Adrenal gland (tissue), 12 donors: ENCODE results near the gene UBN1. TPM values are rescaled to one million over a fixed set of nuclear protein-coding genes. Genes with fewer than 3 reads are reported as not detected.
"Not testable (repeated sequence)": the region's sequence is repeated elsewhere in the genome, so short reads cannot be mapped to it uniquely, and the experiment has no call there.

ENCODE experiments used
- DNase-seq, 7 donors: peaks; one replicate each; pipeline ENCODE4 v3.0.0-alpha.2; 2019 to 2020
- H3K27ac ChIP-seq, 5 donors: fragments of 200-600 bp; sonication (generic) in 4 of 5; 1 replicate in 3 of 5; 2 replicates in 2 of 5; pipeline versions ENCODE4 v1.5.1 to v1.8.0; 2016 to 2020; ENCODE audit warnings: mild to moderate bottlenecking in 1 of 5
- H3K27me3 ChIP-seq: fragments of 200-600 bp; 2 replicates; pipeline ENCODE4 v1.8.0; 2021
- H3K36me3 ChIP-seq, 2 donors: fragments of 200-600 bp; replicated peaks in 1 of 2; 1 replicate in 1 of 2; 2 replicates in 1 of 2; pipeline versions ENCODE4 v1.5.1 to v1.8.0; 2018 to 2022
- H3K4me1 ChIP-seq, 2 donors: fragments of 200-600 bp; replicated peaks in 1 of 2; 1 replicate in 1 of 2; 2 replicates in 1 of 2; pipeline versions ENCODE4 v1.5.1 to v1.8.0; 2018 to 2021
- H3K4me3 ChIP-seq, 4 donors: fragments of 200-600 bp; sonication (generic) in 3 of 4; one replicate each; pipeline ENCODE4 v1.5.1; 2016 to 2018
- H3K9me3 ChIP-seq, 3 donors: fragments of 200-600 bp; sonication (generic) in 1 of 3; replicated peaks in 1 of 3; 1 replicate in 2 of 3; 2 replicates in 1 of 3; pipeline versions ENCODE4 v1.5.1 to v1.8.0; 2016 to 2021
- POLR2A ChIP-seq, 2 donors: fragments of 450-650 bp; IDR thresholded peaks; one replicate each; pipeline ENCODE4 v1.6.1; 2017; ENCODE audit warnings: antibody characterized with exemption in 2 of 2, mild to moderate bottlenecking in 2 of 2, moderate library complexity in 1 of 2
- WGBS, 4 donors: extraction: QIAGEN DNeasy Blood & Tissue Kit in 2 of 4; methylation state at CpG; one replicate each; pipeline versions ENCODE4 v1.1.5 to v1.1.7; 2013 to 2017; 5-methylcytosine and 5-hydroxymethylcytosine counted together
- intact Hi-C, 2 donors: fragments of 100-400 bp; cut with DNase I; formaldehyde crosslinking; loops; one replicate each; pipeline versions ENCODE4 v1.14.1 to v1.15.0; 2022 to 2023
- polyA plus RNA-seq, 3 donors: library from polyadenylated mRNA; stranded (reverse); fragments of 200-250 nt in 2 of 3; fragments of 350-450 nt in 1 of 3; fragmentation: Illumina TruSeq in 1 of 3; extraction: RNeasy Lipid Tissue Mini Kit (QIAGEN cat#74804) in 1 of 3; gene quantifications; one replicate each; pipeline ENCODE4 v1.2.3, GENCODE V29; 2013 to 2014
- total RNA-seq, 9 donors: library from RNA; depleted of rRNA in 4 of 9; stranded (reverse); fragments of >200 nt in 4 of 9; fragments of 120-200 nt in 1 of 9; fragmentation: NEBNext Ultra II Directional in 1 of 9; extraction: Animal tissue kit (Norgen Biotek cat#: 25700) in 1 of 9; gene quantifications; one replicate each; pipeline versions ENCODE4 v1.1.0 to v1.2.4, GENCODE V29; 2013 to 2023
- TF ChIP-seq, protein P1 (sequence below), 6 experiments: fragments of 450-650 bp in 4 of 6; fragments of 200-600 bp in 2 of 6; sonication (generic) in 1 of 6; IDR thresholded peaks; 1 replicate in 5 of 6; 2 replicates in 1 of 6; pipeline versions ENCODE4 v1.5.1 to v1.8.0; 2016 to 2021; ENCODE audit warnings: antibody characterized with exemption in 6 of 6, mild to moderate bottlenecking in 2 of 6, moderate library complexity in 1 of 6
- donor health status: healthy with polysubstance abuse.
- donor health status: Bipolar disorder and iron deficiency.
- donor health status: DM: yes; HTN: yes; CAD: no.
- donor health status: DM: no; HTN: no; CAD: no.
- donor health status: DM: no; HTN: no; CAD: no.
- donor health status: DM: yes; HTN: yes; CAD: no.

The UBN1 gene
- total and polyA plus RNA-seq, 12 donors: 5.9 to 60.8 (median 28.4) TPM

GRCh38 chr16:4893103-4893862 lies 46.0 kb downstream of the UBN1 start:
- no peak for DNase-seq
- H3K4me1 ChIP-seq: no peaks in the 10 kb centered on the region
- no peaks in the 10 kb centered on the region for H3K27me3 ChIP-seq
- H3K36me3 ChIP-seq: no peaks in the 10 kb centered on the region
- WGBS, 4 donors: 81 to 89% (median 86%) methylated on average over 10 to 26 of the region's 26 CpGs
- intact Hi-C loops: no loop called here
- TF ChIP-seq POLR2A (IDR thresholded peaks at IDR 0.05): no peak
- TF ChIP-seq, protein P1, sequence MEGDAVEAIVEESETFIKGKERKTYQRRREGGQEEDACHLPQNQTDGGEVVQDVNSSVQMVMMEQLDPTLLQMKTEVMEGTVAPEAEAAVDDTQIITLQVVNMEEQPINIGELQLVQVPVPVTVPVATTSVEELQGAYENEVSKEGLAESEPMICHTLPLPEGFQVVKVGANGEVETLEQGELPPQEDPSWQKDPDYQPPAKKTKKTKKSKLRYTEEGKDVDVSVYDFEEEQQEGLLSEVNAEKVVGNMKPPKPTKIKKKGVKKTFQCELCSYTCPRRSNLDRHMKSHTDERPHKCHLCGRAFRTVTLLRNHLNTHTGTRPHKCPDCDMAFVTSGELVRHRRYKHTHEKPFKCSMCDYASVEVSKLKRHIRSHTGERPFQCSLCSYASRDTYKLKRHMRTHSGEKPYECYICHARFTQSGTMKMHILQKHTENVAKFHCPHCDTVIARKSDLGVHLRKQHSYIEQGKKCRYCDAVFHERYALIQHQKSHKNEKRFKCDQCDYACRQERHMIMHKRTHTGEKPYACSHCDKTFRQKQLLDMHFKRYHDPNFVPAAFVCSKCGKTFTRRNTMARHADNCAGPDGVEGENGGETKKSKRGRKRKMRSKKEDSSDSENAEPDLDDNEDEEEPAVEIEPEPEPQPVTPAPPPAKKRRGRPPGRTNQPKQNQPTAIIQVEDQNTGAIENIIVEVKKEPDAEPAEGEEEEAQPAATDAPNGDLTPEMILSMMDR (IDR thresholded peaks at IDR 0.05): no peak
- no peaks in the 10 kb centered on the region for H3K9me3 ChIP-seq
- no peak overlapping the region for H3K4me3 ChIP-seq
- no peak overlapping the region for H3K27ac ChIP-seq

- no peaks in the 10 kb centered on the region for H3K27me3 ChIP-seq
- TF ChIP-seq, protein P1 (IDR thresholded peaks at IDR 0.05): no peak
- TF ChIP-seq POLR2A (IDR thresholded peaks at IDR 0.05): no peak
- H3K27ac ChIP-seq: no peak overlapping the region
- no peak overlapping the region for H3K4me3 ChIP-seq
- H3K4me1 ChIP-seq: no peaks in the 10 kb centered on the region
- intact Hi-C loops: no loop called here
- DNase-seq: no peak
- WGBS, 4 donors: 86 to 91% (median 90%) methylated on average over 4 to 22 of the region's 22 CpGs
- H3K36me3 ChIP-seq: no peaks in the 10 kb centered on the region
- H3K9me3 ChIP-seq: no peaks in the 10 kb centered on the region
Observed at GRCh38 chr16:4894276-4895150, 47.2 kb downstream of the UBN1 start.

- 87 to 91% (median 90%) methylated on average over 13 of the region's 13 CpGs; no CpG with 5 or more reads in 1 of the 4 donors for whole genome bisulfite sequencing, 4 donors
- TF ChIP-seq, protein P1 (IDR thresholded peaks at IDR 0.05): no peak
- TF ChIP-seq POLR2A (IDR thresholded peaks at IDR 0.05): no peak
- DNase-seq: no peak
- Histone ChIP-seq H3K36me3 (no peaks in the 10 kb centered on the region), H3K4me3 (no peak overlapping the region), H3K27me3 (no peaks in the 10 kb centered on the region), H3K9me3 (no peaks in the 10 kb centered on the region), H3K27ac (no peak overlapping the region), H3K4me1 (no peaks in the 10 kb centered on the region)
- intact Hi-C loops: no loop called here
Observed at GRCh38 chr16:4895366-4895765, 48.1 kb downstream of the UBN1 start.

DNA sequence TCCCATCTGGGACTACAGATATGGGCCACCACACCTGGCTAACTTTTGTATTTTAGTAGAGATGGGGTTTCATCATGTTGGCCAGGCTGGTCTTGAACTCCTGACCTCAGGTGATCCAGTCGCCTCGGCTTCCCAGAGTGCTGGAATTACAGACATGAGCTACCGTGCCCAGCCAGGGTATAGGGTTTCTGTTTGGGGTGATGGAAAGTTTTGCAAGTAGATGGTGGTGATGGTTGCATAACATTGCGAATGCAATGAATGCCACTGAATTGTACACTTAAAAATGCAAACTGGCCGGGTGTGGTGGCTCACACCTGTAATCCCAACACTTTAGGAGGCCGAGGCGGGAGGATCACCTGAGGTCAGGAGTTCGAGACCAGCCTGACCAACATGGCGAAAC lies 49.5 kb downstream of the UBN1 start:
- H3K36me3 ChIP-seq, H3K4me3 ChIP-seq, H3K9me3 ChIP-seq, DNase-seq, H3K4me1 ChIP-seq, H3K27ac ChIP-seq, H3K27me3 ChIP-seq, intact Hi-C loops: not testable (repeated sequence)
- 88 to 95% (median 89%) methylated on average over 9 of the region's 9 CpGs for WGBS, 4 donors
